DMS 273 treated with DMSO at 0.1 percent for 48 hours (cell line): ENCODE data around the gene RPN2.

Experiments used
- DNase-seq: peaks from one replicate; lab custom pipeline; 2025; lab: John Stamatoyannopoulos, UW

Gene RPN2

GRCh38 chr20:37218976-37219375, 39.8 kb downstream of the RPN2 start:
- no peak for DNase-seq

GRCh38 chr20:37219751-37220668, 40.9 kb downstream of the RPN2 start:
- no peak for DNase-seq

GRCh38 chr20:37220731-37221130, 41.6 kb downstream of the RPN2 start:
- DNase-seq, result no peak

- DNase-seq, result no peak
These were observed 43.0 kb downstream of the RPN2 start for GRCh38 chr20:37222086-37222485.

- DNase-seq, result no peak
These were observed 43.9 kb downstream of the RPN2 start for GRCh38 chr20:37223053-37223452.

- DNase-seq, result no peak
These were observed 46.0 kb downstream of the RPN2 start for GRCh38 chr20:37225146-37225545.

- DNase-seq, result no peak
These were observed 47.8 kb downstream of the RPN2 start for GRCh38 chr20:37226889-37227288.

- DNase-seq, result no peak
These were observed 49.0 kb downstream of the RPN2 start for GRCh38 chr20:37228082-37228481.

GRCh38 chr20:37228656-37229055, 49.5 kb downstream of the RPN2 start:
- DNase-seq, result no peak

- no peak for DNase-seq
These were observed 50.2 kb downstream of the RPN2 start for GRCh38 chr20:37229357-37229756.

GRCh38 chr20:37230200-37230599, 51.1 kb downstream of the RPN2 start:
- DNase-seq, result no peak

- DNase-seq, result no peak
These were observed 53.0 kb downstream of the RPN2 start for GRCh38 chr20:37231947-37232630.

GRCh38 chr20:37233548-37234253, 54.6 kb downstream of the RPN2 start:
- no peak for DNase-seq

- DNase-seq, result no peak
These were observed 55.1 kb downstream of the RPN2 start for GRCh38 chr20:37234254-37234581.

- no peak for DNase-seq
These were observed 55.9 kb downstream of the RPN2 start for GRCh38 chr20:37235065-37235464.

- no peak for DNase-seq
These were observed 57.3 kb downstream of the RPN2 start for GRCh38 chr20:37236462-37236861.

GRCh38 chr20:37237656-37238055, 58.5 kb downstream of the RPN2 start:
- DNase-seq, result no peak

- no peak for DNase-seq
These were observed 59.3 kb downstream of the RPN2 start for GRCh38 chr20:37238426-37238825.

- peak; percentile 62 for DNase-seq
These were observed 59.9 kb downstream of the RPN2 start for GRCh38 chr20:37238935-37239451.

- DNase-seq, result no peak
These were observed 61.4 kb downstream of the RPN2 start for GRCh38 chr20:37240337-37241067.

GRCh38 chr20:37242503-37242902, 63.4 kb downstream of the RPN2 start:
- DNase-seq, result no peak
